ENCODE measurements around the gene SKI. TPM values are rescaled to one million over a fixed set of nuclear protein-coding genes. Genes with fewer than 3 reads are reported as not detected.

Gene SKI
- total RNA-seq, 2 experiments from 2014 or later = 28.3 to 28.9 TPM

GRCh38 chr1:2358651-2359640, 130.8 kb downstream of the SKI start:
- ChIA-PET CTCF (interaction anchor here (1.2 kb wide), 1 partner anchor 164 kb away, joined by 3 read pairs; the partner anchor contains the start of gene FAAP20), POLR2A (no interaction called here)
- H3K4me1 Mint-ChIP-seq (ENCODE audit: low read depth) = no peaks in the 10 kb centered on the region
- H3K36me3 Mint-ChIP-seq = peaks cover 2% of the 10 kb centered on the region
- intact Hi-C loops (cut with micrococcal nuclease) = no loop called here
- H3K27ac Mint-ChIP-seq = no peak overlapping the region
- peaks cover 3% of the 10 kb centered on the region for H3K9me3 Mint-ChIP-seq
- no peak for DNase-seq
- H3K27me3 Mint-ChIP-seq = no peaks in the 10 kb centered on the region
- H3K4me3 Mint-ChIP-seq = no peak overlapping the region

Other genes with a start within 250 kb of the SKI start
- not detected for gene CFAP74, start 224.5 kb upstream of the SKI start, total RNA-seq
- not detected for gene GABRD, start 209.0 kb upstream of the SKI start, total RNA-seq
- gene PRKCZ, start 177.9 kb upstream of the SKI start, total RNA-seq = 10 to 100 TPM; 13.2 to 14.7 TPM
- 10 to 100 TPM; 64.9 to 69.8 TPM for gene FAAP20, start 33.5 kb upstream of the SKI start, total RNA-seq
- gene MORN1, start 163.2 kb downstream of the SKI start, total RNA-seq = 1 to 10 TPM; 5.4 to 6.3 TPM
- 100 to 1,000 TPM; 148 to 154 TPM for gene RER1, start 163.5 kb downstream of the SKI start, total RNA-seq
- 10 to 100 TPM; 14.8 to 15.4 TPM for gene PEX10, start 184.2 kb downstream of the SKI start, total RNA-seq
- 10 to 100 TPM in 1 of 2 experiments, 1 to 10 TPM in 1; 8.9 to 10.3 TPM for gene PLCH2, start 248.0 kb downstream of the SKI start, total RNA-seq